GM19193 (cell line): ENCODE results near the gene RAB5B.

Experiments
- POLR2A ChIP-seq: IDR thresholded peaks from 4 replicates; pipeline ENCODE4 v1.6.1; 2011; ENCODE audit not compliant: insufficient read depth, insufficient read length; ENCODE audit errors: extremely low read depth

RAB5B gene

GRCh38 chr12:56021889-56022497 is 48.1 kb downstream of the RAB5B start:
- TF ChIP-seq POLR2A = no peak

DNA sequence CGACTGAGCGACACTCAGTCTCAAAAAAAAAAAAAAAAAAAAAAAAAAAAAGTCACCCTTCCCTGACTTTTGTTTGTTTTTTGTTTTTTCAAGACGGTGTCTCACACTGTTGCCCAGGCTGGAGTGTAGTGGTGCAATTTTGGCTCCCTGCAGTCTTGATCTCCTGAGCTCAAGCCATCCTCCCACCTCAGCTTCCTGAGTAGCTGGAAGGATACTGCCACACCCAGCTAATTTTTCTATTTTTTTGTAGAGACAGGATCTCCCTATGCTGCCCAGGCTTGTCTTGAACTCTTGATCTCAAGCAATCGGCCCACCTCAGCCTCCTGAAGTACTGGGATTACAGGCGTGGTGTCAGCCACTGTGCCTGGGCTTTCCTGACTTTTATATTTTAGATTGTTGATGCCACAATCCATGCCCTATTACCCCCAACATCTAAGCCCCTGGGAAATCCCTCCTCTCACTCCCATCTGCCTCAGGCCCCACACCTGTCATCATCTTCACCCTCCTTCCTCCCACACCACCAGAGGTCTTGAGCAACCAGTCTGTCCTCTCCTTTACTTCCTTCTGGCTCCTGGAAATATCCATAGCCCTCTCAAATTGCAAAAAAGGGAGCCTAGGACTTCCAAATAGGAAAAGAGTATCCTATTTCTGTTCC is 54.8 kb downstream of the RAB5B start:
- TF ChIP-seq POLR2A = no peak

- TF ChIP-seq POLR2A = no peak
These were observed 55.3 kb downstream of the RAB5B start for GRCh38 chr12:56029166-56029519.

DNA sequence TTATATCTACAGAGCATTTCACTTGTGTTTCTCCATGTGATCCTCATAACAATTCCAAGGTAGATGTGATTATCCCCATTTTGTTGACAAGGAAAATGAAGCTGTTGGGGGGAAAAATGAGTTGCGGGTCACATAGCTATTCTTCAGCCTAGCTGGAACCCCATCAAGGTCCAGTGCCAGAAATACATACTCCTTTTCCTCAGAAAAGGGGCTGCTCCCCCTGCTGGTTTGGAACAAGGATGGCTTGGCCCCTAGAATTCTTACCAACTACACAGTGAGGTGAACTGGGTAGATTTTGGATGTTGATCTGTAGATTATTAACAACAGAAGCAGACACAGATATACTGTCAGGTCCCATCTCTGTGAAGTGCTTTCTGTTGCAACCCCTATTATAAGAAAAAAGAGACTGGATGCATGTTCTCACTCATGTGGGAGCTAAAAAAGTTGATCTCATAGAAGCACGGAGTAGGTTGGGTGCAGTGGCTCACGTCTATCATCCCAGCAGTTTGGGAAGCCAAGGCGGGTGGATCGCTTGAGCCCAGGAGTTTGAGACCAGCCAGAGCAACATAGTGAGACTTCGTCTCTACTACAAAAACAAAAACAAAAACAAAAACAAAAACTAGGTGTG is 55.9 kb downstream of the RAB5B start:
- TF ChIP-seq POLR2A = no peak

- TF ChIP-seq POLR2A = no peak
These were observed 58.1 kb downstream of the RAB5B start for GRCh38 chr12:56031987-56032386.

- TF ChIP-seq POLR2A = no peak
These were observed 60.9 kb downstream of the RAB5B start for GRCh38 chr12:56034586-56035332.

DNA sequence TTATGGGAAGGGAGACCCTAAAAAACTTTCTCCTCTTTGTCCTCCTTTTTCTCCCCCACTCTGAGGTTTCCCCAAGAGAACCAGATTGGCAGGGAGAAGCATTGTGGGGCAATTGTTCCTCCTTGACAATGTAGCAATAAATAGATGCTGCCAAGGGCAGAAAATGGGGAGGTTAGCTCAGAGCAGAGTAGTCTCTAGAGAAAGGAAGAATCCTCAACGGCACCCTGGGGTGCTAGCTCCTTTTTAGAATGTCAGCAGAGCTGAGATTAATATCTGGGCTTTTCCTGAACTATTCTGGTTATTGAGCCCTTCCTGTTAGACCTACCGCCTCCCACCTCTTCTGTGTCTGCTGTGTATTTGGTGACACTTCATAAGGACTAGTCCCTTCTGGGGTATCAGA is 63.3 kb downstream of the RAB5B start:
- TF ChIP-seq POLR2A = no peak

DNA sequence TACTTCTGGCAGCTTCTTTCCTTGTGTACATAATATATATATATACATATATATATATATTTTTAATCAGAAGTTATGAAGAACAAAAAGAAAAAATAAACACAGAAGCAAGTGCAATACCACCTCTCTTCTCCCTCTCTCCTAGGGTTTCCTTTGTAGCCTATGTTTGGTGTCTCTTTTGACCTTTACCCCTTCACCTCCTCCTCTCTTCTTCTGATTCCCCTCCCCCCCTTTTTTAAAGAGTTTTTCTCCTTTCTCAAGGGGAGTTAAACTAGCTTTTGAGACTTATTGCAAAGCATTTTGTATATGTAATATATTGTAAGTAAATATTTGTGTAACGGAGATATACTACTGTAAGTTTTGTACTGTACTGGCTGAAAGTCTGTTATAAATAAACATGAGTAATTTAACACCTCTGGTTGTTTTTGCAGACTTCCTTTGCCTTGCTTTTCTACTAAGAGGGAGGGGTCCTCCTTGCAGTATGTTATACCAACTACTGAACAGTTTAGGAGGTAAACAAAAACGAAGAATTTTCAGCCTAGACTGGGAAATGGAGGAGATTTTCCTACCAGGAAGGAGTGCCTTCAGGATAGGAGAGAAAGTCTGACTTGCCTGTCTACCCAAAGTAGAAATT is 64.3 kb downstream of the RAB5B start:
- no peak for TF ChIP-seq POLR2A

DNA sequence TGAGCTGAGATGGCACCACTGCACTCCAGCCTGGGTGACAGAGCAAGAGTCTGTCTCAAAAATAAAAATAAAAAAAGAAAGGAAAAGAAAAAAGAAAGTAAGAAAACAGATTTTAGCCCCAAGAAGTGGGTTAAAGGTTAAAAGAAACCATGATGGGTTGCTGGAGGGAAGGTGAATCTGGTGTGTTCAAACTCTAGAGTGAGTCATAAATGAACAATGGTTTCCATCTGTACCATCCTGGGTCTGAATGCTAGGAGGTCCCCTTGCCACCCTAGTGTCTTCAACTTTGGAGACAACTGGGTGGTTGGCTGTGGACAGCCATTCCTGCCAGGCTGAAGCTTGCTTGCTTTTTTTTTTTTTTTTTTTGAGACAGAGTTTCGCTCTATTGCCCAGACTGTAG is 66.3 kb downstream of the RAB5B start:
- TF ChIP-seq POLR2A = no peak

DNA sequence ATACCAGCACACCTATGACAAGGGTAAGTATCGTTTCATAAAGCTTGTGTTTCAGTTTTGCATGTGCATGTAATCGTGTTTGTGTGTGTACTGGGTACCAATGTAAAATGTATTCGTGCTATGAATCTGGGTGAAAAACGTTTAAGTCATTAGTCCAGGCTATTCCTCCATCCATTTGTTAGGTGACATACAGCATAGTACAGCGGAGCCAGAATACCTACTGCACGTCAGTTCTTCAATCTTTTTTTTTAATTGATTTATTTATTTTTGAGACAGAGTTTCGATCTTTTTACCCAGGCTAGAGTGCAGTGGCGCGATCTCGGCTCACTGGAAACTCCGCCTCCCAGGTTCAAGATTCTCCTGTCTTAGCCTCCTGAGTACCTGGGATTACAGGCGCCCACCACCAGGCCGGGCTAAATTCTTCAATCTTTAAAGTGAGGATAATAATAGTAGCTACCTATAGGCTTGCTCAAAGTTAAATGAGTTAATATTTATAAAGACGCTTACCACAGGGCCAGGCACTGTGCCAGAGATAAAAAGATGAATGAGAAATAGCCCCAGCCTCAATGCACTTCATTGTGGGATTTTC is 67.2 kb downstream of the RAB5B start:
- no peak for TF ChIP-seq POLR2A

GRCh38 chr12:56041552-56042429 is 67.9 kb downstream of the RAB5B start, which contains the start of gene RPS26:
Gene RPS26, plus strand, starts transcription at chr12:56041918. Its CDS starts 249 bp downstream, at chr12:56042167.
- peak; percentile 100 for TF ChIP-seq POLR2A

DNA sequence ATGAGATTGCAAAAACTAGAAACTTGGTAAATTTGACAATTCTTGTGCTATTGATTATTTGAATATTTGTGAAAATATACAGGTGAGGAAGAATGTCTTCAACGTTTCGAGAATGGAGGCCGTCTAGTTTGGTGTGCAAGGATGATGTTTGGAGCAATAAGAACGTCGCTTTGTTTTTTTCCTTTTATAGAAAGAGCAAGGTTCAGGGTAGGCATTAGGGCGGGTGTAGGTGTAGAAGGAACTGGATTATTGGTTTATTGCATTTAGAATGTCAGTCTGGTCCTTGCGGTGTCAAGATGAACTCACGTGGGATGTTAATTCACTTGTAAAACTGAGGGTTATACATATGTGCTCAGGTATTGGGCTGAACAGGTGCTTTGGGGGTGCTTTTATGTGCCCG is 69.0 kb downstream of the RAB5B start:
- TF ChIP-seq POLR2A = no peak
